HFF-Myc (cell line): ENCODE results near the gene BABAM2.

Experiments used
- DNase-seq: peaks from one replicate; pipeline ENCODE4 v3.0.0-alpha.2; 2011; ENCODE audit warnings: low read depth; ENCODE audit errors: extremely low read depth
- H3K4me3 ChIP-seq: replicated peaks from 2 replicates; pipeline ENCODE4 v1.5.1; 2011; ENCODE audit warnings: low read depth, mild to moderate bottlenecking, control low read depth, low read length
- CTCF ChIP-seq: IDR thresholded peaks from 2 replicates; pipeline ENCODE4 v1.5.1; 2012; ENCODE audit warnings: mild to moderate bottlenecking, low read depth, low read length, control low read depth; ENCODE audit errors: missing control alignments

The BABAM2 gene

DNA sequence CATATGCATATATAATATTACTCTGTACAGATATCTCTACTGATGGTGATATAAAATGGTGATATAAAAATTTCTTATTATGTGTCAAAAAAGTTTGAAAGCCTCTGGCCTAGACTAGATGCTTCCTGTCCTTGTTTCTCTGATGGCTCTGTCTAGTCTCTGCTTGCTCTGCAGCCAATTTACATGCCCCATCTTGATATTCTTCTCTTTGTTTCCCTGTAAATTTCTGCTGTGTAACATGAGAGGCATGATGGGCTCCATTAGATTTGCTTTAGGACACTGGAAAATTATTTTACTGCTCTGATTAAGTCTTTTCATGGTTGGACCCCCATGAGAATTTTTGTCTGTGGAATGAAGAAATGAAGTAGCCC lies 24.3 kb downstream of the BABAM2 start:
- no peak for TF ChIP-seq CTCF
- no peak for DNase-seq
- H3K4me3 ChIP-seq = no peak overlapping the region

DNA sequence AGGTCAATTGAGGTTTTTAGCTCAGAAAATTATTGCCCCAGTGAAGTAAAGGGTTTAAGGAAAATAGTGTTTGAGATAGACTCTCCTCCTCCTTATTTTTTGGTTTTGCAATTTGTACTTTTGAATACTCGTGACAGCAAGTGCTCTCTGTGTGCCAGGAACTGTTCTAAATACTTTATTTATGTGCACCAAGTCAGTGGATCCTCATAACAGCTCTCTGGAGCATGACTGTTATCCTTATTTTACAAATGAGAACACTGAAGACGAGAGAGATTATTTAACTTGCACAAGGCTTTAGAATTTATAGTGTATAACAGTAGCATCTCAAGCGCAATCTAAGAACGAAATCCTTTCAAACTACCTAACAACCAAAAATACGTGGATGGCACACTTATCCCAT lies 24.7 kb downstream of the BABAM2 start:
- DNase-seq = no peak
- no peak for TF ChIP-seq CTCF
- H3K4me3 ChIP-seq = no peak overlapping the region

DNA sequence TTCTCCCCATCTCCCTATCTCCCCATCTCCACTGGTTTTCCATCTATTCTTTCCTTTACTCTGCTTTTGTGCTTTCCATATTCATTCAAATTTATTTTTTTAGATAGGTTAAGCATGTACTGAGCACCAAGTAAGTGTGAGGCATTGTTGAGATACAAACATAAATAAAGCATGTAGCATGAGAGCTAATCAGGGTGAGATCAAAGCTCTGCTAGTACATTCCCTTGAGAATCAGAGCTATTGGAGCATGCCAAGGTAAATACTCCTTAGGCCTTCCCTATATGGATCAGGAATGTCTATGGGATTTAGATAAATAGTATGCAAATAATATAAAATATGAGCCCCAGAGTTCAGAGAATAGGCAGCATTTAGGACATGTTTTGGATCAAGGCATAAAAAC lies 25.3 kb downstream of the BABAM2 start:
- DNase-seq = no peak
- H3K4me3 ChIP-seq = no peak overlapping the region
- no peak for TF ChIP-seq CTCF

DNA sequence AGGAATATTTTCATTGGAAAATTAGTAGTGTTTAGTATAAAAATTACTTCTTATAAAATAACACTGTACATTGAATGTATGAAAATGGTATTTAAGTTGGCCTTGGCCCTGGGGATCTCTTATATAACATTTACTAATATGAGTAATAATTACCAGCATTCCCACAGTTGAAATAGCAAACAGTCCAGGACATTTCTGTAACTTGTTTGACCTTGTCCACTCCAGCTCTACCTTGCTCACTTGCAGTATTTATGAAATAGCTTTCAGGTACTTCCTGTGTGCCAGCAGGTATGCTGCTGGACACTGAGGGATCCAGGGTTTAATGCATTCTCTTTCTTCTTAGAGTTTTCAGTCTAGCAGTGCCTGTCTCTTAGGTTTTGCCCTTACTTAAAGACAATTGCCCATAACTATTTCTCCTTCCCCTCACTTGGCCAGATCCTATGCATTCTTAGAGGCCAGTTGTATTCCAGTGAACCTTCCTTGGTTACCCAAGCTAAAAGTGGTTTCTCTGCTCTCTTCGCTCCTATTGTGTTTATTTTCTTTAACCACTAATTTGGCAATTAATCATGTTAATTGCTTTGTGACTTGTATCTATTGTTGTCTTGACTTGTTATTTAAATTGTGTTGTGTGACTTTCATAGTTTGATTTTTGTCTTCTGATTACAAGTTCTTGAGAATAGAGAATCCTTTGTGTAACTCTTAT lies 25.9 kb downstream of the BABAM2 start:
- no peak for DNase-seq
- TF ChIP-seq CTCF = no peak
- H3K4me3 ChIP-seq = no peak overlapping the region

DNA sequence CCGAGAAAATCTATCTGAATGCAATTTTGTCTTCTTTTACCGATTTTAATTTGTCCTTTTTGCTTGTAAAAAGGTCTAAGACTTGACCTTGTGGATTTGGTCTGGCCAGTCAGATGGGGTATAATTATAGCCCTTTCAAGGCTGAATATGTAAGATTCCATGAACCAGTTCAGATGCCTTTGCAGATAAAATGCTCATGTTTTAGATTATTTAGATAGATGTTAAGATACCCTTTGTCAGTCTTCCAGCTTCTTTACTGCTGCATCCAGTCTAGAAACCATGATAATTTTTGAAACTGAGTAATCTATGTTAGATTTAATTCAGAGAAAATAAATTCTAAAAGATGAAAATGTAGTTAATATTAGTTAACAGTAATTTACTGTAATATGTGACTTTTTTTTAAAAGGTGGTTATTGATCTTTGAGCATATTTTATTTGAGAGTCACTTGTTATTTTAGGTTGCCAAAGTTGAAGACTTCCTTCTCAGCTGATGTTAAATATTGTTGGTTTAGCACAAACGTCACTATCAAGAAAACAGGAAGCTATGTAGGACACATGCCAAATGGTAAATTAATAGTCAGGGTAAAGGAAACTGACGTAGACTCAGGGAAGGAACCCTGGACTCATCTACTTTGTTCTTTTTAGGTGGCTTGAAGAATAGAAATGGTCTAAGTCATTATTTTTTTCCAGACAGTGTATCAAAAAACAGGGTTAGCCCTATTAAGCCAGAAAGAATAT lies 29.8 kb downstream of the BABAM2 start:
- no peak overlapping the region for H3K4me3 ChIP-seq
- TF ChIP-seq CTCF = no peak
- DNase-seq = no peak

GRCh38 chr2:27921424-27921823 lies 30.9 kb downstream of the BABAM2 start:
- TF ChIP-seq CTCF = no peak
- no peak for DNase-seq

More at GRCh38 chr2:27921424-27921823, 30.9 kb downstream of the BABAM2 start:
- no peak overlapping the region for H3K4me3 ChIP-seq
